Lower leg skin (tissue), 4 donors: ENCODE measurements around the gene PLXNA2. TPM values are rescaled to one million over a fixed set of nuclear protein-coding genes. Genes with fewer than 3 reads are reported as not detected.

ENCODE experiments used
- DNase-seq, 2 donors: peaks; one replicate each; pipeline ENCODE4 v3.0.0-alpha.2; 2019; ENCODE audit warnings: low spot score in 2 of 2
- H3K4me3 ChIP-seq: fragments of 200-600 bp; sonication (generic); 2 replicates; pipeline ENCODE4 v1.5.1; 2017; ENCODE audit warnings: mild to moderate bottlenecking, low read depth; ENCODE audit not compliant: poor library complexity, severe bottlenecking
- CTCF ChIP-seq, 3 donors: fragments of 450-650 bp; IDR thresholded peaks; one replicate each; pipeline ENCODE4 v1.5.1; 2016; ENCODE audit warnings: antibody characterized with exemption in 3 of 3, mild to moderate bottlenecking in 3 of 3, moderate library complexity in 2 of 3
- POLR2A ChIP-seq, 2 donors: fragments of 450-650 bp; IDR thresholded peaks; one replicate each; pipeline ENCODE4 v1.6.1; 2016 to 2017; ENCODE audit warnings: antibody characterized with exemption in 2 of 2, mild to moderate bottlenecking in 1 of 2, moderate library complexity in 1 of 2
- WGBS, 2 donors: methylation state at CpG; one replicate each; pipeline ENCODE4 v1.1.5; 2018; 5-methylcytosine and 5-hydroxymethylcytosine counted together
- intact Hi-C: fragments of 100-400 bp; cut with DNase I; formaldehyde crosslinking; loops from one replicate; pipeline ENCODE4 v1.15.0; 2023; ENCODE audit warnings: low total_unique reads
- total RNA-seq, 4 donors: library from RNA; depleted of rRNA; stranded (reverse); fragments of >200 nt; gene quantifications; one replicate each; pipeline ENCODE4 v1.1.0, GENCODE V29; 2016

PLXNA2 gene
- total RNA-seq, 4 donors from 2014 or later: 27.4 to 44.2 (median 36.9) TPM

DNA sequence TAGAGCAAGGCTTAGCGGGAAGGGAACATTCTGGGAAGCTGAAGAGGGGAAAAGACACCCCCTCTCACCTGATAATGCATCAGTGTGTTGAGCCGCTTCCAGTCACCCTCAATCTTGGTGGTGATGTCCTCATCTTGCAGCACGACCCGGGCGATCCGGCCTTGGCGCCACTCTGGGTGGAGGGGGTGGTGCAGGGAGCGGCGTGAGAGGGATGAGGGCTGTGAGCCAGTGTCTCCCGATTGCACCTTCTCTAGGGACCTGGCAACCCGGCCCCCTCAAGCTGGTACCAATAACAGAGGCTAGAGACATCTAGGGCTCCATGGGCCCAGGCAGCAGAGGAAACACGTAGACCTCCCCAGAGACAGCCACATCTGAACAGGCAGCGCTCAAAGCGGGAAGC lies 205.9 kb downstream of the PLXNA2 start:
- H3K4me3 ChIP-seq: no peak overlapping the region
- 90 to 95% methylated on average over 14 of the region's 14 CpGs for WGBS, 2 donors
- no peak for TF ChIP-seq CTCF (IDR thresholded peaks at IDR 0.05)
- no peak for TF ChIP-seq POLR2A (IDR thresholded peaks at IDR 0.05)
- intact Hi-C loops: no loop called here
- no peak for DNase-seq

- DNase-seq: no peak
- 84 to 87% methylated on average over 9 of the region's 9 CpGs for WGBS, 2 donors
- intact Hi-C loops: no loop called here
- TF ChIP-seq POLR2A (IDR thresholded peaks at IDR 0.05) (no peak), CTCF (IDR thresholded peaks at IDR 0.05) (no peak)
- H3K4me3 ChIP-seq: no peak overlapping the region
Observed at GRCh38 chr1:208036918-208037766, 207.0 kb downstream of the PLXNA2 start.

DNA sequence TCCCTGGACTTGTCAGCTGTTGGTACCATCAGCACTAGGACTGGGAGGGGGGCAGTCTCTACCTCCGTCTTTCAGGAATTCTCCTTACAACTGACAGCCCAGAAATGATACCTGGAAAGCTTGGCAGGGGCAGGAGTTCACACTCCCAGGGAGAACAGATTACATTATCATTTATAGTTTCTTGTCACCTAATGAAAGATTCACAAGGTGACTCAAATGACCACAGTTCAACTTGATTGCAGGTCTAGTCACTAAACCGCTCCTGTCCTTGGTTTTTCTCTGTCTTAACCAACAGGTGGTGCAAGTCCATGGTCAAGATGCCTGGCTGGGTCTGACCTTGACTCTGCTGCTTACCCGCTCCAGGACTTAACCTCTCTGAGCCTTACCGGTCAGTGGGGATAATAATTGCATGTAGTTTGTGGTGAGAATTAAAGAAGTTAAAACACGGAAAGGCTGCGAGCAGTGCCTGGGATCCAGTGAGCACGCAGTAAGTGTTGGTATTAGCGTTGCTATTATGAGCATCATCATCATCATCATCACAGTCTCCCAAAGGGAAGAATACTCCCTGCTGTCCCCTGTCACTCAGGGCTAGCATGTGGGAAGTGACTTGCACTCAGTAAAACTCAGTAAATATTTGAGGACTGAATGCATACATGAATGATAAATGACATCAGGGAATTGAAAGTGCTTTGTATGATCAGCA lies 207.9 kb downstream of the PLXNA2 start:
- TF ChIP-seq POLR2A (IDR thresholded peaks at IDR 0.05) (no peak), CTCF (IDR thresholded peaks at IDR 0.05) (no peak)
- 82 to 86% methylated on average over 8 of the region's 8 CpGs for WGBS, 2 donors
- no peak for DNase-seq
- no peak overlapping the region for H3K4me3 ChIP-seq
- intact Hi-C loops: no loop called here

- H3K4me3 ChIP-seq: no peak overlapping the region
- intact Hi-C loops: no loop called here
- no peak for DNase-seq
- TF ChIP-seq POLR2A (IDR thresholded peaks at IDR 0.05) (no peak), CTCF (IDR thresholded peaks at IDR 0.05) (no peak)
- 96 to 100% methylated on average over 8 of the region's 8 CpGs for WGBS, 2 donors
Observed at GRCh38 chr1:208034135-208034534, 210.0 kb downstream of the PLXNA2 start.

DNA sequence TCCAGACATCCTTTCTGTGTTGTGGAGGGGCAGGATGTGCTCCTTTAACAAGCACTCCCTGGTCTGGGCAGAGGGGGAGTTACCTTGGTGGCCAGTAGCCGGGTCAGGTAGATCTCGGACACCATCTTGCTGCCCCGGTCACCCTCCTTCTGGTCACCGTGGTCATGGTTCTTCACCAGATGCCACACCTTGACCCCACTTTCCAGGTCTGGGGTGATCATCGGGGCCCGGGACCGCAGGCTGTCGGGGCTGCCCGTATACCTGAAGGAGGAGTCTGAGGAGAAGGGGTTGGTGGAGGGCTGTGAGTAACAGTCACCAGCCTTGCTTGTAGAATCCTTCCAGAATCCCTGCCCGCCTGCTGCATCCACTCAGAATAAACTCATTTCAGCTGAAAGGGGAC lies 210.9 kb downstream of the PLXNA2 start:
- 97 to 98% methylated on average over 10 of the region's 10 CpGs for WGBS, 2 donors
- intact Hi-C loops: no loop called here
- DNase-seq: no peak

More for the DNA sequence above, 210.9 kb downstream of the PLXNA2 start:
- TF ChIP-seq POLR2A (IDR thresholded peaks at IDR 0.05) (no peak), CTCF (IDR thresholded peaks at IDR 0.05) (no peak)
- no peak overlapping the region for H3K4me3 ChIP-seq
